ENCODE results near the gene GMPS.

Gene GMPS

DNA sequence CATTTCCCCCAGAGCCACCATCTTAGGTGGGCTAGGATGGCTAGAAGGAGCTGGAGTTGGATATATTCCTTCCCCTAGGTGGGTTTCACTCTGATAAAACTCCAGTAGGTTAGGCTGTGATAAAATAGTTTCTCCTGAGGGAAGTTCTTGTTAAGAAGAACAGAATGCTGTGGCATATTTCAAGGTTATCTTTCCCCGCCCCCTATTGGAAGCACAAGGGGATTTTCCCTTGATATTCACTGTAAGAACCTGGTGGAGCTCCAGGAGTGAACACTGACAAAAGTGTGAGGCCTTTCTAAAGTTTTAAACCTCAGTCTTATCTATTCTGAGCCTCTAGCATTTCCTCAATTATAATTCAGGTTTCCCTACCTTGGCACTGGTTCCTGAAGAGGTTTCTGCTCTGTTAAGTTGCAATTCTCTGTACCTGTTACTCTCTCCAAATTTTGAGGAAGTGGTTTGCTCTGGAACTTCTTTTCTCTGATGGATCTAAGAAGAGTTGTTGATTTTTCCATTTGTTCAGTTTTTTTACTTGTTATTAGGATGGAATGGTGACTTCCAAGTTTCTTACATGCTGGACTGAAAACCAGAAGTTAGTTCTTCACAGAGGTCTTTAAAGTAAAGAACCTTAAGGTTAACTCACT lies 113.5 kb downstream of the GMPS start:
- DNase-seq (ENCODE audit: extremely low spot score, insufficient read length, low read depth) (no peak), FAIRE-seq (no peak)

DNA sequence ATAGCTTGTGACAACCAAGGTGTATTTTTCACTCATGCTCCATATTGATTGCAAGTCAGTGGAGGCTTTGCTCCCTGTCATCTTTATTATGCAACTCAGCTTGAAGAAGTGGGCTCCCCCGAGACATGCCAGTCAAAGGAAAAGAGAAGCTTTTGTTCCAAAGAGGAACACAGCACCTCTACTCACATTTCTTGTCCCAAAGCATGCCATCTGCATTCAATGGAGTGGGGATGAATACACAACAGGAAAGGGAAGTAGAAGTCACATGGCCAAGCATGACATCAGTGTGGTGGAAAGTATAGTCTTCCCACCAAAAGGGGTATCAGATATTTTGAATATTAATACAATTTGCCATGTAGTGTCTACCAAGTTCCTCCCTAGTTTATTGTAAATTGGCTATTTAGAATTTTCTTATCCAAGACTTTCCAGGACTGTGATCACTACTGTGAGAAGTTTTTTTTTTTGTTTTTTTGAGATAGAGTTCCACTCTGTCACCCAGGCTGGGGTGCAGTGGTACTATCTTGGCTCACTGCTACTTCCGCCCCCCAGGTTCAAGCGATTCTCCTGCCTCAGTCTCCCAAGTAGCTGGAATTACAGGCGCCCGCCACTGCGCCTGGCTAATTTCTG lies 114.5 kb downstream of the GMPS start:
- DNase-seq (ENCODE audit: extremely low spot score, insufficient read length, low read depth) (no peak), FAIRE-seq (no peak)

DNA sequence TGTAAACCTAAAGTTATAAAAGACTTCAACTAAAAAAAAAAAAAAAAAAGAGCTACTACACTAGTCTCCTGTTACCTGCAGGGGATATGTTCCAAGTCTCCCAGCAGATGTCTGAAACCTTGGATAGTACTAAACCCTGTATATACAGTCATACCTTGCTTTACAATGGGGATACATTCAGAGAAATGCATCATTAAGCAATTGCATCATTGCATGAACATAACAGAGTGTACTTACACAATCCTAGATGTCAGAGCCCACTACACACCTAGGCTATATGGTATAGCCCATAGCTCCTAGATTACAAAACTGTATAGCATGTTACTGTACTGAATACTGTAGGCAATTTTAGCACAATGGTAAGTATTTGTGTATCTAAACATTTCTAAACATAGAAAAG lies 119.1 kb downstream of the GMPS start:
- no peak for DNase-seq (ENCODE audit: extremely low spot score, insufficient read length, low read depth)
- no peak for FAIRE-seq

DNA sequence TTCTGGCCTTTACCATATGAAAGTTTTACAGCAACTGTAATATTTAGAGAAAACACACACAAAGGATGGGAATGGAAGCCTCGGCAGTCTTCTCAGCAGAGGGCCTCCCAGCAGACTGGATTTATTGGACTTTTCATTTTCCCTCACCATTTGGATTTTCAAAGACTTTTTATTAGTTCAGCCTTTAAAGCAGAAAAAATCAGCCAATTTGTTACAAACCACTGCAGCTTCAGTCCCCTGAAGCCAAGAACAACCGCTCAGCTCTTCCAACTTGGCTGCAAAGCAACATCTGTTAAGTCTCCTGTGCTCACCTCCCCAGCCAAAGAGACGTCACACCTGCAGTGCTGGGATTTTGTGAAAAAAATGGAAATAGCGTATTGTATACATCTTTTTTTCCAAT lies 120.8 kb downstream of the GMPS start:
- FAIRE-seq: no peak
- no peak for DNase-seq (ENCODE audit: extremely low spot score, insufficient read length, low read depth)

DNA sequence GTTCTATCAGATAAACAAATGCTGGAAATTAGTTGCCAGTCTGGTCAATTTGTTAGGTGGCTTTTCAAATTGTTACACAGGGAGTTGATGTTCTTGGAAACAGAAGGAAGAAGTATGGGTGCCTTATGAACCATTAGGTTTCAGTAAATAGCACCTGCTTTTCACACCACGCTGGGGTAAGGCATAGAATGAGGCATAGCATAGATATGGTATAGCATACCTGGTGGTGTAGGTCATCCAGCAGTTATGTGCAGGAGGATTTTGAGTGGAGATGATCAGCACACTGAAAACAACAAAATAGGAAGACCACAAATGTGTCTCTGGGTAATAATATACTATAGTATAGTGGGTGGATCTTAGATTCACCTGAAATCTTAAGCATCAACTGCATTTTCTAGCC lies 121.4 kb downstream of the GMPS start:
- DNase-seq (ENCODE audit: extremely low spot score, insufficient read length, low read depth): no peak
- no peak for FAIRE-seq

Data from GM18507 (cell line).